Measurements from ENCODE around the gene RIPOR3.
A peak's percentile ranks its signal among the peaks of the same experiment; 100 is the strongest.
"Not testable (repeated sequence)": the region's sequence is repeated elsewhere in the genome, so short reads cannot be mapped to it uniquely, and the experiment has no call there.

The RIPOR3 gene

GRCh38 chr20:50569864-50570836 is 121.2 kb downstream of the RIPOR3 start:
- H3K36me3 ChIP-seq (ENCODE audit: insufficient read depth, low read length): peaks cover 37% of the 10 kb centered on the region
- H3K27me3 ChIP-seq (ENCODE audit: insufficient read depth, low read length): no peaks in the 10 kb centered on the region
- no peak overlapping the region for H3K4me3 ChIP-seq (ENCODE audit: low read length)
- peak overlapping the region; percentile 3; the same call in 1 of the 2 replicates for H3K27ac ChIP-seq (ENCODE audit: low read depth, low read length)
- H3K9me3 ChIP-seq (ENCODE audit: insufficient read depth, low read depth, low read length): no peaks in the 10 kb centered on the region
- WGBS: 92% methylated on average over 14 of the region's 14 CpGs
- H3K4me1 ChIP-seq (ENCODE audit: insufficient read depth, low read length): peaks cover 3% of the 10 kb centered on the region; the same call in 1 of the 2 replicates
- H3K9ac ChIP-seq (ENCODE audit: low read depth, low read length): no peak overlapping the region

- not testable (repeated sequence) for H3K9ac ChIP-seq (ENCODE audit: low read depth, low read length); H3K27ac ChIP-seq (ENCODE audit: low read depth, low read length); H3K9me3 ChIP-seq (ENCODE audit: insufficient read depth, low read depth, low read length); H3K4me1 ChIP-seq (ENCODE audit: insufficient read depth, low read length); H3K4me3 ChIP-seq (ENCODE audit: low read length); H3K27me3 ChIP-seq (ENCODE audit: insufficient read depth, low read length)
- WGBS: 94% methylated on average over 7 of the region's 7 CpGs
- peaks cover 36% of the 10 kb centered on the region for H3K36me3 ChIP-seq (ENCODE audit: insufficient read depth, low read length)
These were observed 121.9 kb downstream of the RIPOR3 start for GRCh38 chr20:50569487-50569863.

GRCh38 chr20:50568549-50568942 is 122.8 kb downstream of the RIPOR3 start:
- Histone ChIP-seq H3K27me3 (ENCODE audit: insufficient read depth, low read length) (no peaks in the 10 kb centered on the region), H3K27ac (ENCODE audit: low read depth, low read length) (no peak overlapping the region), H3K36me3 (ENCODE audit: insufficient read depth, low read length) (peaks cover 29% of the 10 kb centered on the region), H3K9ac (ENCODE audit: low read depth, low read length) (no peak overlapping the region), H3K9me3 (ENCODE audit: insufficient read depth, low read depth, low read length) (no peaks in the 10 kb centered on the region), H3K4me1 (ENCODE audit: insufficient read depth, low read length) (peaks cover 3% of the 10 kb centered on the region; the same call in 1 of the 2 replicates), H3K4me3 (ENCODE audit: low read length) (no peak overlapping the region)
- 86% methylated on average over 10 of the region's 11 CpGs for WGBS

- Histone ChIP-seq H3K27ac (ENCODE audit: low read depth, low read length) (no peak overlapping the region), H3K4me1 (ENCODE audit: insufficient read depth, low read length) (peaks cover 3% of the 10 kb centered on the region; the same call in 1 of the 2 replicates), H3K9me3 (ENCODE audit: insufficient read depth, low read depth, low read length) (no peaks in the 10 kb centered on the region), H3K27me3 (ENCODE audit: insufficient read depth, low read length) (no peaks in the 10 kb centered on the region), H3K36me3 (ENCODE audit: insufficient read depth, low read length) (peaks cover 35% of the 10 kb centered on the region), H3K9ac (ENCODE audit: low read depth, low read length) (no peak overlapping the region), H3K4me3 (ENCODE audit: low read length) (no peak overlapping the region)
- 95% methylated on average over 18 of the region's 18 CpGs for WGBS
These were observed 123.3 kb downstream of the RIPOR3 start for GRCh38 chr20:50567860-50568548.

- H3K4me3 ChIP-seq (ENCODE audit: low read length): no peak overlapping the region
- no peaks in the 10 kb centered on the region for H3K9me3 ChIP-seq (ENCODE audit: insufficient read depth, low read depth, low read length)
- peaks cover 10% of the 10 kb centered on the region; the same call in 1 of the 2 replicates for H3K4me1 ChIP-seq (ENCODE audit: insufficient read depth, low read length)
- H3K27ac ChIP-seq (ENCODE audit: low read depth, low read length): no peak overlapping the region
- H3K9ac ChIP-seq (ENCODE audit: low read depth, low read length): no peak overlapping the region
- WGBS: 96% methylated on average over 4 of the region's 4 CpGs
- no peaks in the 10 kb centered on the region for H3K27me3 ChIP-seq (ENCODE audit: insufficient read depth, low read length)
- H3K36me3 ChIP-seq (ENCODE audit: insufficient read depth, low read length): peaks cover 54% of the 10 kb centered on the region
These were observed 125.5 kb downstream of the RIPOR3 start for GRCh38 chr20:50565871-50566270.

GRCh38 chr20:50565383-50565782 is 126.0 kb downstream of the RIPOR3 start:
- Histone ChIP-seq H3K4me1 (ENCODE audit: insufficient read depth, low read length) (peaks cover 11% of the 10 kb centered on the region; the same call in 1 of the 2 replicates), H3K27me3 (ENCODE audit: insufficient read depth, low read length) (no peaks in the 10 kb centered on the region), H3K27ac (ENCODE audit: low read depth, low read length) (no peak overlapping the region), H3K36me3 (ENCODE audit: insufficient read depth, low read length) (peaks cover 54% of the 10 kb centered on the region), H3K9me3 (ENCODE audit: insufficient read depth, low read depth, low read length) (no peaks in the 10 kb centered on the region), H3K4me3 (ENCODE audit: low read length) (no peak overlapping the region), H3K9ac (ENCODE audit: low read depth, low read length) (no peak overlapping the region)
- WGBS: 86% methylated on average over 2 of the region's 2 CpGs

- Histone ChIP-seq H3K9me3 (ENCODE audit: insufficient read depth, low read depth, low read length) (no peaks in the 10 kb centered on the region), H3K4me3 (ENCODE audit: low read length) (no peak overlapping the region), H3K9ac (ENCODE audit: low read depth, low read length) (no peak overlapping the region), H3K27ac (ENCODE audit: low read depth, low read length) (no peak overlapping the region), H3K36me3 (ENCODE audit: insufficient read depth, low read length) (peaks cover 42% of the 10 kb centered on the region), H3K27me3 (ENCODE audit: insufficient read depth, low read length) (no peaks in the 10 kb centered on the region), H3K4me1 (ENCODE audit: insufficient read depth, low read length) (peaks cover 7% of the 10 kb centered on the region; the same call in 1 of the 2 replicates)
- 91% methylated on average over 3 of the region's 3 CpGs for WGBS
These were observed 128.0 kb downstream of the RIPOR3 start for GRCh38 chr20:50563133-50563944.

GRCh38 chr20:50562262-50562701 is 129.1 kb downstream of the RIPOR3 start:
- Histone ChIP-seq H3K27me3 (ENCODE audit: insufficient read depth, low read length) (no peaks in the 10 kb centered on the region), H3K9ac (ENCODE audit: low read depth, low read length) (peak overlapping the region; percentile 27), H3K36me3 (ENCODE audit: insufficient read depth, low read length) (peaks cover 33% of the 10 kb centered on the region), H3K9me3 (ENCODE audit: insufficient read depth, low read depth, low read length) (no peaks in the 10 kb centered on the region), H3K27ac (ENCODE audit: low read depth, low read length) (0 out of 2 replicates have a peak overlapping the region, but pooled peaks have one; percentile 22), H3K4me1 (ENCODE audit: insufficient read depth, low read length) (peaks cover 7% of the 10 kb centered on the region; the same call in 1 of the 2 replicates), H3K4me3 (ENCODE audit: low read length) (no peak overlapping the region)
- WGBS: 94% methylated on average over 7 of the region's 7 CpGs

GRCh38 chr20:50561379-50562078 is 129.8 kb downstream of the RIPOR3 start:
- 75% methylated on average over 17 of the region's 17 CpGs for WGBS

GRCh38 chr20:50560867-50561266 is 130.5 kb downstream of the RIPOR3 start:
- WGBS: 90% methylated on average over 5 of the region's 5 CpGs
- peaks cover 33% of the 10 kb centered on the region for H3K36me3 ChIP-seq (ENCODE audit: insufficient read depth, low read length)
- no peaks in the 10 kb centered on the region for H3K27me3 ChIP-seq (ENCODE audit: insufficient read depth, low read length)
- H3K4me3 ChIP-seq (ENCODE audit: low read length): no peak overlapping the region
- H3K9me3 ChIP-seq (ENCODE audit: insufficient read depth, low read depth, low read length): no peaks in the 10 kb centered on the region
- peaks cover 7% of the 10 kb centered on the region; the same call in 1 of the 2 replicates for H3K4me1 ChIP-seq (ENCODE audit: insufficient read depth, low read length)
- peak overlapping the region; percentile 9 for H3K27ac ChIP-seq (ENCODE audit: low read depth, low read length)
- no peak overlapping the region for H3K9ac ChIP-seq (ENCODE audit: low read depth, low read length)

More at GRCh38 chr20:50561379-50562078, 129.8 kb downstream of the RIPOR3 start:
- H3K36me3 ChIP-seq (ENCODE audit: insufficient read depth, low read length): peaks cover 33% of the 10 kb centered on the region
- H3K9me3 ChIP-seq (ENCODE audit: insufficient read depth, low read depth, low read length): no peaks in the 10 kb centered on the region
- no peak overlapping the region for H3K4me3 ChIP-seq (ENCODE audit: low read length)
- H3K27ac ChIP-seq (ENCODE audit: low read depth, low read length): peak overlapping the region; percentile 22
- H3K4me1 ChIP-seq (ENCODE audit: insufficient read depth, low read length): peaks cover 7% of the 10 kb centered on the region; the same call in 1 of the 2 replicates
- peak overlapping the region; percentile 27 for H3K9ac ChIP-seq (ENCODE audit: low read depth, low read length)
- no peaks in the 10 kb centered on the region for H3K27me3 ChIP-seq (ENCODE audit: insufficient read depth, low read length)
